Activated T-helper 1 cell treated with Interleukin-2 at 50 U/mL for 16 hours (primary cell): Measurements from ENCODE around the gene PPIA.
"Not testable (repeated sequence)": the region's sequence is repeated elsewhere in the genome, so short reads cannot be mapped to it uniquely, and the experiment has no call there.

Experiments
- DNase-seq: peaks from one replicate; pipeline ENCODE4 v3.0.0-alpha.2; 2020; ENCODE audit warnings: low read depth

Gene PPIA

DNA sequence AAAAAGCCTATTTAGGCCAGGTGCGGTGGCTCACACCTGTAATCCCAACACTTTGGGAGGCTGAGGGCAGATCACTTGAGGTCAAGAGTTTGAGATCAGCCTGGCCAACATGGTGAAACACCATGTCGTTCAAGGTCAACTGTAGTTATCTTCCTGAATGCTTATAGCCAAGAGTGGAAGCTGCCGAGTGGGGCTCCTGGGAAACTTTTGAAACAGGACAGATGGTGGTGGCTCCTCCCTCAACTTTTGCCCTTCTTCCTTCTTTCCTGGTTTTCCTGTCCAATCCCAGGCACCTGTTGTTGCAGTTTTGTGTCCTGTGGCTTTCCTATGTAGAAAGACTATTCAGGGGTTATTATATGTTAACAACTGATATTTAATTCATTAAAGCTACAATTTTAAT, 8.7 kb upstream of the PPIA start:
- DNase-seq: no peak

DNA sequence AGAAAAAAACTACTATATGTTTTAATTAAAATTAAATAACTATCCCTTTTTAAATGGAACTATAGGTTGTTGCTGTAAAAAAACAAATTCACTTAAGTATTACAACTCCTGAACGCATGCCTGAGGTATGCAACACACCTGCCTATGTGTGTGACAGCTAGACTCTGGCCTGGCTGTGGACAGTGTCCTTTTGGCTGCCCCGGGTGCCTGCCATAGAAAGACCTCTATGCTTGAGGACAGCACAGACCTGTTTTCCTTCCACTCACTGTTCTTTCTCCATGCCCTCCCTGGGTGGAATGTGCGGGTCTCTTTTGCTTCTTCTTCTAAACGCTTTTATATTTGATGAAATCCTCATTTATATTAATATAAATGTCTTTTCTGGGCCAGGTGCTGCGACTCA, 6.5 kb upstream of the PPIA start:
- no peak for DNase-seq

GRCh38 chr7:44791278-44792219, 4.9 kb upstream of the PPIA start:
- DNase-seq: no peak

- no peak for DNase-seq
Measured at GRCh38 chr7:44793919-44794318, 2.6 kb upstream of the PPIA start.

- DNase-seq: no peak
Measured at GRCh38 chr7:44794331-44794730, 2.1 kb upstream of the PPIA start.

- no peak for DNase-seq
Measured at GRCh38 chr7:44796034-44796503, 412 bp upstream of the PPIA start.

GRCh38 chr7:44797329-44798258, 1.1 kb downstream of the PPIA start:
- DNase-seq: peak; percentile 75

- no peak for DNase-seq
Measured at GRCh38 chr7:44798649-44799305, 2.3 kb downstream of the PPIA start.

DNA sequence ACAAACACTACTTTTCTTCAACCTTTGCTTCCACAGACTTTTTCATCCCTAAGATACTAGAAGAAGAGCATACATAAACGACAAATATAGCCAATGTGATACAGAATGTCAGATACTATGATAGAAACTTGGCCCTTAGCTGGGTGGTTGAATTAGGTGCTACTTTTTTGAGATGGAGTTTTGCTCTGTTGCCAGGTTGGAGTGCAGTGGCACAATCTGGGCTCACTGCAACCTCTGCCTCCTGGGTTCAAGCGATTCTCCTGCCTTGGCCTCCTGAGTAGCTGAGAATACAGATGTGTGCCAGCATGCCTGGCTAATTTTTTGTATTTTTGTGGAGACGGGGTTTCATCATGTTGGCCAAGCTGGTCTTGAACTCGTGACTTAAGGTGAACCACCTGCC, 3.5 kb downstream of the PPIA start:
- no peak for DNase-seq

DNA sequence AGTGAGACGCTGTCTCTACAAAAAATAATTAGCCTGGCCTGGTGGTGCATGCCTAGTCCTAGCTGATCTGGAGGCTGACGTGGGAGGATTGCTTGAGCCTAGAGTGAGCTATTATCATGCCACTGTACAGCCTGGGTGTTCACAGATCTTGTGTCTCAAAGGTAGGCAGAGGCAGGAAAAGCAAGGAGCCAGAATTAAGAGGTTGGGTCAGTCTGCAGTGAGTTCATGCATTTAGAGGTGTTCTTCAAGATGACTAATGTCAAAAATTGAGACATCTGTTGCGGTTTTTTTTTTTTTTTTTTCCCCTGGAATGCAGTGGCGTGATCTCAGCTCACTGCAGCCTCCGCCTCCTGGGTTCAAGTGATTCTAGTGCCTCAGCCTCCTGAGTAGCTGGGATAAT, 5.4 kb downstream of the PPIA start:
- no peak for DNase-seq

DNA sequence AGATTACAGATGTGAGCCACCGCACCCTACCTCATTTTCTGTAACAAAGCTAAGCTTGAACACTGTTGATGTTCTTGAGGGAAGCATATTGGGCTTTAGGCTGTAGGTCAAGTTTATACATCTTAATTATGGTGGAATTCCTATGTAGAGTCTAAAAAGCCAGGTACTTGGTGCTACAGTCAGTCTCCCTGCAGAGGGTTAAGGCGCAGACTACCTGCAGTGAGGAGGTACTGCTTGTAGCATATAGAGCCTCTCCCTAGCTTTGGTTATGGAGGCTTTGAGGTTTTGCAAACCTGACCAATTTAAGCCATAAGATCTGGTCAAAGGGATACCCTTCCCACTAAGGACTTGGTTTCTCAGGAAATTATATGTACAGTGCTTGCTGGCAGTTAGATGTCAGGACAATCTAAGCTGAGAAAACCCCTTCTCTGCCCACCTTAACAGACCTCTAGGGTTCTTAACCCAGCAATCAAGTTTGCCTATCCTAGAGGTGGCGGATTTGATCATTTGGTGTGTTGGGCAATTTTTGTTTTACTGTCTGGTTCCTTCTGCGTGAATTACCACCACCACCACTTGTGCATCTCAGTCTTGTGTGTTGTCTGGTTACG, 6.0 kb downstream of the PPIA start:
- DNase-seq: no peak

- DNase-seq: not testable (repeated sequence)
Measured at GRCh38 chr7:44803828-44804519, 7.5 kb downstream of the PPIA start.

DNA sequence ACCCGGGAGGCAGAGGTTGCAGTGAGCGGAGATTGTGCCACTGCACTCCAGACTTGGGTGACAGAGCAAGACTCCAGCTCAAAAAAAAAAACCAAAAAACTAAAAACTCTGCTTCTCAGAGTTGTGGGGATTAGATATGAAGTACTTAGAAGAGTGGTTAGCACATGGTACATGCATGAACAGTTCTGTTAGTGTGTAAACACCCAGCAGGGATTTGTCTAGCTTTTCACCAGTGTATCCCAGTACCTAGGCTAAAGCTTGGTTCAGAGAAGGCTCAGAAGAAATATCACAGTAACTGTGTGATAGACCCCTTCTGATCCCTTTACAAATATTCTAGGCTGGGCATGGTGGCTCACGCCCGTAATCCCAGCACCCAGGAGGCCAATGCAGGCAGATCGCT, 9.5 kb downstream of the PPIA start:
- DNase-seq: no peak

- no peak for DNase-seq
Measured at GRCh38 chr7:44808914-44809393, 12.5 kb downstream of the PPIA start.

- no peak for DNase-seq
Measured at GRCh38 chr7:44811093-44811492, 14.6 kb downstream of the PPIA start.

- DNase-seq: no peak
Measured at GRCh38 chr7:44811571-44811970, 15.1 kb downstream of the PPIA start.

DNA sequence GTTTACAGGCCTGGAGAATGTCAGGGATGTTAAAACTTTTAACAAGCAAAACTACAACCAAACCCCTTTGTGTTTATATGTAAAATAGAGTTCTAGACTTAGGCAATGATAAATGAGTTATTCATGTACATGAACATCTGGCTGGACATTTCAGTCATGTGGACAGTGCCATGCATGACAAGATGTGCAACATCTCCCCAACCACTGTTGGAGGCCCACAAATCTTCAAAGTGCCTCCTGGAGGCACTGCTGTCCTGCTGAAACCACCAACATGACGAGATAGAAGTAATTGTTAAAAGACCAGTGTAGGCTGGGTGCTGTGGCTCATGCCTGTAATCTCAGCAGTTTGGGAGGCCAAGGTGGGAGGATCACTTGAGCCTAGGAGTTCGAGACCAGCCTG, 18.4 kb downstream of the PPIA start:
- DNase-seq: no peak

DNA sequence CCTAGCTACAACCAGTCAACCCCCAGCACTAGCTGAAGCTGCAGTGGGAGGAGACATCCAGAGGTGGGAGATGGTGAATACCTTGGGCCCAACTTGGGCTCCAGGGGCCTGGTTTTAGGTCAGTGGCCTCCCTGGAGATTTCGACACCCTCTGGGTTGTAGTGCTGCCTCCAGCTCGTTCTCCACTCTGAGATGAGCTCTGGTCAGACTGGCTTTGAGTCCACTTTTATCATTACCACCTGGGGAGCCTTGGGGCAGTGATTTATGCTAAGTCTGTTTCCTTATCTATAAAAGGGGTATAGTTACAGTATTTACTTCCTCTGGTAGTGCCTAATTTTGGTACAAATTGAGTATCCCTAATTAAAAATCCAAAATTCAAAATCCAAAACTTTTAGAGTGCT, 22.8 kb downstream of the PPIA start:
- no peak for DNase-seq

DNA sequence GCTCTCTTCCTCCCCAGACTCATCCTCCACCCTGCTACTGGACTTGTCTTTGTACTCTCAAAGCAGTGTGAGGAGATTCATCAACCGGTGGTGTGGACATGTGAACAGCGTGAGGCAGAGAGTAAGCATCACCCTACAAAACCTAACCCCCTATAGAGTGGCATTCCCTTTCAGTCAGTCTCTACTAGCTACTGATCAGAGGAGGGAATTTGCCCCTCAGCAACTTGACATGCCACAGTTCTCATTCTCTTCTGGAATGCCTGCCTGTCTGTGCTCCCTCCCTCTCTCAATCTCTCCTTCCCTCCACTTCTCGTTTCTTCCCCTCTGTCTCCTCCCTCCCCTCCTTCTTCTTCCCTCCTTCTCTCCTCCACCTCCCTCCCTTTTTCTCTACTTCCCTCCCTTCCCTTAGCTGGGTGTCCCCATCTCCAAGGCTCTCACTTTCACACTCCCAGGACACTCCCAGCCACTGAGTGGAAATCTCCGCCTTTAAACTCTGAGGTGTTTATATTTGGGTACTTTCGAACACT, 26.8 kb downstream of the PPIA start:
- DNase-seq: no peak

DNA sequence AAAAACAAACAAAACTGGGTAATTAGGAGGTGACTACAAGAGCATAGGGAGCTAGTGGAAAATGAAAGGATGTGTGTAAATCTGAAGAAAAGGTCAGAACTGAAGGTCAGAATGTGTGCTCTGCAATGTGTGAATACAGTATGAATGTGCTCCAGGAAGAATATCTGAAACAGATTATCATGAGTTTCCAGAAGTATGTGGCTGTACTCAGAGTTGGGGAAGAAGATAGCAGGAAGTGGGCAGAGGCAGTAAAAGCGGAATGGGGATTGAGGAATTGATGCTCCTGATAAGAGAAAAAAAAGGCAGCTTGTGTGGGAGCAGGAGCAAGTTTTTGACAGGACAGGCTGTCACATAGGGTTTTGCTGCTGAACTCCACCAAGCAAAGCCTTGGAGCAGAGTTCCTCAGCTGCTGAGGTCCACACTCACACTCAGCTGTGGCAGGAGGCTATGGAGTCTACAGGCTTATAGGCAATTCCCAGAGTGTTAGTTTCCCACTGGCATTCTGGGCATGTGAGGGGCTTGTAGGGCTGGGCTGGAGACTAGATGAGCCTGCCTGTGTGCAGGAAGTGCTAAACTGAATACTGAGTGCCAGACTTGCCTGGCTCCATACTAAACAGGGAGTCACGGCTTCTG, 28.5 kb downstream of the PPIA start:
- no peak for DNase-seq
